GM12878 (cell line): ENCODE data around the gene NFS1. TPM values are rescaled to one million over a fixed set of nuclear protein-coding genes. Genes with fewer than 3 reads are reported as not detected.

Experiments
- ESRRA ChIP-seq: IDR thresholded peaks from 2 replicates; pipeline ENCODE4 v1.6.1; 2012; ENCODE audit warnings: mild to moderate bottlenecking, low read length, improper control_type of control experiment
- FOXM1 ChIP-seq: IDR thresholded peaks from 2 replicates; pipeline ENCODE4 v1.6.1; 2012; ENCODE audit warnings: low read depth, mild to moderate bottlenecking, inconsistent platforms, low read length, moderate library complexity
- PRDM15 ChIP-seq: fragments of 450-650 bp; formaldehyde crosslinking; IDR thresholded peaks from 2 replicates; pipeline ENCODE4 v1.4.0; 2020; ENCODE audit warnings: mild to moderate bottlenecking, moderate library complexity
- ZZZ3 ChIP-seq: IDR thresholded peaks from 2 replicates; pipeline ENCODE4 v1.6.1; 2011; ENCODE audit warnings: low read depth; ENCODE audit not compliant: control insufficient read depth, insufficient read length
- polyA plus RNA-seq, 11 experiments: library from polyadenylated mRNA; depleted of rRNA in 4 of 11; unstranded in 6 of 11; stranded (reverse) in 5 of 11; fragments of >200 nt; fragmentation: Nextera tagmentation in 4 of 11; fragmentation: Illumina TruSeq in 1 of 11; extraction: Ambion mirVana in 4 of 11; extraction: Trizol in 1 of 11; gene quantifications; 1 replicate in 1 of 11; 2 replicates in 10 of 11; pipeline versions ENCODE4 v1.2.1 to v1.2.3, GENCODE V29; 2011 to 2016; ENCODE audit warnings: inconsistent platforms in 2 of 11, missing spikeins in 2 of 11, low read depth in 1 of 11
- total RNA-seq, 4 experiments: library from RNA; depleted of rRNA in 3 of 4; stranded (reverse); fragments of >200 nt in 3 of 4; fragmentation: Illumina TruSeq in 1 of 4; extraction: Trizol in 1 of 4; gene quantifications; 2 replicates each; pipeline versions ENCODE4 v1.2.1 to v1.2.3, GENCODE V29; 2013 to 2021
- TF ChIP-seq, protein P1 (sequence below): fragments of 450-650 bp; conservative IDR thresholded peaks from 2 replicates; pipeline ENCODE4 v1.6.1; 2017; ENCODE audit warnings: mild to moderate bottlenecking, moderate library complexity

The NFS1 gene
- total and polyA plus RNA-seq, 10 of the 15 experiments (the other 5 are each of a cell fraction or from before 2014, with no cell fraction given) = 9.2 to 74.1 (median 38.6) TPM

DNA sequence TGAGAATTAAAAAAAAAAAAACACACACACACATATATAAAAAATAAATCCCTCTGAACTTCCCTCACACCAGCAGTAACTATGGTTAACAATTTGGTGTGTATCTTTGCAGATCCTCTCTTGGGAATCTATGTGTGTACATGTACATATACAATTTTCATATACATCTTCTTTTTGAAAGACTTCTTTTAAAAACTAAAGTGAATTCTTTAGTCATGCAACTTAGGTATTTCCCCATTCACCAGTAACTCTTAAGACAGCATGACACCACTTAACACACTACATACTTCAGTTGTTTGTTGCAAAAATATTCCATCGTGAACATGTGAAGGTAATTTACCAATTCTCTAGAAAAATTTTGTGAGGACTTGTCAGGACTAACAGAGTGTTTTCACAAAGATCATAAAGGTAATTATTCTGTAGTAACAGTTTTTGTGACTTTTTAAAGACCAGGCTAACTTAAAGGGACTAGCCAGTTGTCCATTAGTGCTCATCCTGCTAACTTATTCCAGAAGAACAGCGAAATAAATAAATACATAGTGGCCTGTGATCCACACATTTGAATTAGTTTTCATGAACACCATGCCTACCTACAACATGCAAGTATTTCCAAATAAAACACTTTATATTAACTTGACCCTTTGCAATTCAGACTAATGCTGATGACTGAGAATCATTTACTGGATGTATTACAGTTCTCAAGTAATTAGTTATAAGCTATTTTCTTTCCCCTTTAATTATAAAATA is 30.9 kb upstream of the NFS1 start (continued):
- TF ChIP-seq, protein P1, sequence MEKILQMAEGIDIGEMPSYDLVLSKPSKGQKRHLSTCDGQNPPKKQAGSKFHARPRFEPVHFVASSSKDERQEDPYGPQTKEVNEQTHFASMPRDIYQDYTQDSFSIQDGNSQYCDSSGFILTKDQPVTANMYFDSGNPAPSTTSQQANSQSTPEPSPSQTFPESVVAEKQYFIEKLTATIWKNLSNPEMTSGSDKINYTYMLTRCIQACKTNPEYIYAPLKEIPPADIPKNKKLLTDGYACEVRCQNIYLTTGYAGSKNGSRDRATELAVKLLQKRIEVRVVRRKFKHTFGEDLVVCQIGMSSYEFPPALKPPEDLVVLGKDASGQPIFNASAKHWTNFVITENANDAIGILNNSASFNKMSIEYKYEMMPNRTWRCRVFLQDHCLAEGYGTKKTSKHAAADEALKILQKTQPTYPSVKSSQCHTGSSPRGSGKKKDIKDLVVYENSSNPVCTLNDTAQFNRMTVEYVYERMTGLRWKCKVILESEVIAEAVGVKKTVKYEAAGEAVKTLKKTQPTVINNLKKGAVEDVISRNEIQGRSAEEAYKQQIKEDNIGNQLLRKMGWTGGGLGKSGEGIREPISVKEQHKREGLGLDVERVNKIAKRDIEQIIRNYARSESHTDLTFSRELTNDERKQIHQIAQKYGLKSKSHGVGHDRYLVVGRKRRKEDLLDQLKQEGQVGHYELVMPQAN = no peak
- no peak for TF ChIP-seq PRDM15 (CRISPR knock-in tag)
- TF ChIP-seq ESRRA = no peak
- no peak for TF ChIP-seq ZZZ3
- no peak for TF ChIP-seq FOXM1
